HG02623 (cell line): ENCODE results near the gene TMEM131.

Source experiments
- ATAC-seq: cut with Tn5 transposase; IDR thresholded peaks from one replicate; pipeline ENCODE4 v1.9.1; 2021; ENCODE audit warnings: moderate library complexity; ENCODE audit not compliant: unreplicated experiment

TMEM131 gene

GRCh38 chr2:97766567-97766966, 229.2 kb downstream of the TMEM131 start:
- ATAC-seq = no peak

- ATAC-seq = no peak
Observed at GRCh38 chr2:97765933-97766332, 229.8 kb downstream of the TMEM131 start.

- ATAC-seq = no peak
Observed at GRCh38 chr2:97764559-97765263, 231.0 kb downstream of the TMEM131 start.

- ATAC-seq = no peak
Observed at GRCh38 chr2:97763176-97763845, 232.4 kb downstream of the TMEM131 start.

GRCh38 chr2:97761192-97761591, 234.6 kb downstream of the TMEM131 start:
- ATAC-seq = no peak

- no peak for ATAC-seq
Observed at GRCh38 chr2:97760480-97761049, 235.2 kb downstream of the TMEM131 start.

GRCh38 chr2:97759727-97760407, 235.9 kb downstream of the TMEM131 start:
- no peak for ATAC-seq

- ATAC-seq = no peak
Observed at GRCh38 chr2:97758131-97758705, 237.5 kb downstream of the TMEM131 start.

- ATAC-seq = no peak
Observed at GRCh38 chr2:97757062-97757461, 238.7 kb downstream of the TMEM131 start.

- no peak for ATAC-seq
Observed at GRCh38 chr2:97755491-97755890, 240.3 kb downstream of the TMEM131 start.

GRCh38 chr2:97754690-97755346, 240.9 kb downstream of the TMEM131 start:
- no peak for ATAC-seq

GRCh38 chr2:97752342-97753334, 243.1 kb downstream of the TMEM131 start:
- no peak for ATAC-seq

- ATAC-seq = no peak
Observed at GRCh38 chr2:97751752-97752151, 244.0 kb downstream of the TMEM131 start.

- no peak for ATAC-seq
Observed at GRCh38 chr2:97750017-97750416, 245.7 kb downstream of the TMEM131 start.

GRCh38 chr2:97749581-97749980, 246.2 kb downstream of the TMEM131 start:
- no peak for ATAC-seq

- no peak for ATAC-seq
Observed at GRCh38 chr2:97747716-97748115, 248.0 kb downstream of the TMEM131 start.

GRCh38 chr2:97747285-97747684, 248.5 kb downstream of the TMEM131 start:
- no peak for ATAC-seq

GRCh38 chr2:97745474-97746174, 250.1 kb downstream of the TMEM131 start:
- ATAC-seq = no peak

GRCh38 chr2:97743913-97744312, 251.8 kb downstream of the TMEM131 start:
- no peak for ATAC-seq
